ENCODE measurements around the gene ATP1A1. TPM values are rescaled to one million over a fixed set of nuclear protein-coding genes. Genes with fewer than 3 reads are reported as not detected.

Gene ATP1A1
- total and polyA plus RNA-seq, 4 experiments from 2014 or later, result 46.5 to 256 (median 163) TPM

- POLR2A ChIA-PET (ENCODE audit: partially characterized antibody), result no interaction called here
Measured at GRCh38 chr1:116425987-116426386, 52.9 kb downstream of the ATP1A1 start.

GRCh38 chr1:116426401-116426800, 53.4 kb downstream of the ATP1A1 start:
- ChIA-PET POLR2A (ENCODE audit: partially characterized antibody) (no interaction called here), CTCF (ENCODE audit: partially characterized antibody) (no interaction called here)
- DNase-seq, result no peak
- Histone ChIP-seq H3K27me3 (ENCODE audit: insufficient read depth, low read length) (no peaks in the 10 kb centered on the region), H3K9me3 (ENCODE audit: control insufficient read depth in 1 of 2, low read length in 2 of 2) (no peaks in the 10 kb centered on the region), H3K36me3 (ENCODE audit: insufficient read depth, low read length) (no peaks in the 10 kb centered on the region), H3K27ac (ENCODE audit: low read depth, low read length) (no peak overlapping the region), H3K4me1 (ENCODE audit: insufficient read depth, low read length) (no peaks in the 10 kb centered on the region), H3K4me3 (ENCODE audit: low read length in 2 of 2) (no peak overlapping the region)
- intact Hi-C loops (cut with micrococcal nuclease), result no loop called here
- Mint-ChIP-seq H3K4me3 (no peak overlapping the region), H3K9me3 (no peaks in the 10 kb centered on the region), H3K27me3 (peaks cover 0 to 1% of the 10 kb centered on the region in 2 donors), H3K27ac (no peak overlapping the region), H3K36me3 (no peaks in the 10 kb centered on the region), H3K4me1 (no peaks in the 10 kb centered on the region)

More at GRCh38 chr1:116425987-116426386, 52.9 kb downstream of the ATP1A1 start:
- H3K4me3 ChIP-seq (ENCODE audit: low read length in 2 of 2), result no peak overlapping the region
- intact Hi-C loops (cut with micrococcal nuclease), result no loop called here
- CTCF ChIA-PET (ENCODE audit: partially characterized antibody), result no interaction called here
- no peaks in the 10 kb centered on the region for H3K36me3 ChIP-seq (ENCODE audit: insufficient read depth, low read length)
- H3K9me3 ChIP-seq (ENCODE audit: control insufficient read depth in 1 of 2, low read length in 2 of 2), result no peaks in the 10 kb centered on the region
- no peak for DNase-seq
- Mint-ChIP-seq H3K9me3 (no peaks in the 10 kb centered on the region), H3K4me3 (no peak overlapping the region), H3K36me3 (no peaks in the 10 kb centered on the region), H3K27me3 (peaks cover 0 to 1% of the 10 kb centered on the region in 2 donors), H3K27ac (no peak overlapping the region), H3K4me1 (no peaks in the 10 kb centered on the region)
- H3K4me1 ChIP-seq (ENCODE audit: insufficient read depth, low read length), result no peaks in the 10 kb centered on the region
- H3K27ac ChIP-seq (ENCODE audit: low read depth, low read length), result no peak overlapping the region
- H3K27me3 ChIP-seq (ENCODE audit: insufficient read depth, low read length), result no peaks in the 10 kb centered on the region

GRCh38 chr1:116428576-116428975, 55.5 kb downstream of the ATP1A1 start:
- Histone ChIP-seq H3K4me3 (ENCODE audit: low read length in 2 of 2) (no peak overlapping the region), H3K9me3 (ENCODE audit: control insufficient read depth in 1 of 2, low read length in 2 of 2) (no peaks in the 10 kb centered on the region), H3K36me3 (ENCODE audit: insufficient read depth, low read length) (no peaks in the 10 kb centered on the region), H3K27ac (ENCODE audit: low read depth, low read length) (no peak overlapping the region), H3K4me1 (ENCODE audit: insufficient read depth, low read length) (no peaks in the 10 kb centered on the region), H3K27me3 (ENCODE audit: insufficient read depth, low read length) (no peaks in the 10 kb centered on the region)
- H3K27ac Mint-ChIP-seq, result peak overlapping the region in 1 of 7 donors; percentile 44
- H3K9me3 Mint-ChIP-seq, result no peaks in the 10 kb centered on the region
- DNase-seq, result no peak
- no peaks in the 10 kb centered on the region for H3K4me1 Mint-ChIP-seq
- H3K27me3 Mint-ChIP-seq, result peaks cover 0 to 1% of the 10 kb centered on the region in 2 donors
- intact Hi-C loops (cut with micrococcal nuclease), result no loop called here
- no peaks in the 10 kb centered on the region for H3K36me3 Mint-ChIP-seq
- CTCF ChIA-PET (ENCODE audit: partially characterized antibody), result interaction anchor here (1.0 kb wide), 1 partner anchor 55 kb away, joined by 3 read pairs; no protein-coding TSS in a partner anchor
- POLR2A ChIA-PET (ENCODE audit: partially characterized antibody), result interaction anchor here (1.6 kb wide), 1 partner anchor 10 kb away, joined by 10 read pairs; no protein-coding TSS in a partner anchor
- H3K4me3 Mint-ChIP-seq, result no peak overlapping the region

- Histone ChIP-seq H3K27ac (ENCODE audit: low read depth, low read length) (no peak overlapping the region), H3K4me3 (ENCODE audit: low read length in 2 of 2) (no peak overlapping the region), H3K9me3 (ENCODE audit: control insufficient read depth in 1 of 2, low read length in 2 of 2) (no peaks in the 10 kb centered on the region), H3K4me1 (ENCODE audit: insufficient read depth, low read length) (no peaks in the 10 kb centered on the region), H3K36me3 (ENCODE audit: insufficient read depth, low read length) (no peaks in the 10 kb centered on the region), H3K27me3 (ENCODE audit: insufficient read depth, low read length) (no peaks in the 10 kb centered on the region)
- H3K4me1 Mint-ChIP-seq, result no peaks in the 10 kb centered on the region
- no peaks in the 10 kb centered on the region for H3K36me3 Mint-ChIP-seq
- H3K9me3 Mint-ChIP-seq, result no peaks in the 10 kb centered on the region
- ChIA-PET CTCF (ENCODE audit: partially characterized antibody) (interaction anchor here (1.1 kb wide), 1 partner anchor 55 kb away, joined by 5 read pairs; no protein-coding TSS in a partner anchor), POLR2A (ENCODE audit: partially characterized antibody) (interaction anchor here (1.4 kb wide), 1 partner anchor 11 kb away, joined by 3 read pairs; no protein-coding TSS in a partner anchor)
- H3K27ac Mint-ChIP-seq, result no peak overlapping the region
- H3K27me3 Mint-ChIP-seq, result peaks cover 0 to 1% of the 10 kb centered on the region in 2 donors
- intact Hi-C loops (cut with micrococcal nuclease), result loop anchor here (10.0 kb wide), 1 partner anchor 1235 kb away; no protein-coding TSS in a partner anchor
- DNase-seq, result no peak
- no peak overlapping the region for H3K4me3 Mint-ChIP-seq
Measured at GRCh38 chr1:116429821-116430374, 56.9 kb downstream of the ATP1A1 start.

GRCh38 chr1:116431870-116432500, 58.9 kb downstream of the ATP1A1 start:
- Histone ChIP-seq H3K36me3 (ENCODE audit: insufficient read depth, low read length) (no peaks in the 10 kb centered on the region), H3K4me3 (ENCODE audit: low read length in 2 of 2) (no peak overlapping the region), H3K27me3 (ENCODE audit: insufficient read depth, low read length) (no peaks in the 10 kb centered on the region), H3K9me3 (ENCODE audit: control insufficient read depth in 1 of 2, low read length in 2 of 2) (no peaks in the 10 kb centered on the region), H3K27ac (ENCODE audit: low read depth, low read length) (no peak overlapping the region), H3K4me1 (ENCODE audit: insufficient read depth, low read length) (no peaks in the 10 kb centered on the region)
- Mint-ChIP-seq H3K27ac (no peak overlapping the region), H3K27me3 (no peaks in the 10 kb centered on the region), H3K36me3 (no peaks in the 10 kb centered on the region), H3K4me3 (no peak overlapping the region), H3K9me3 (no peaks in the 10 kb centered on the region), H3K4me1 (no peaks in the 10 kb centered on the region)
- DNase-seq, result no peak
- ChIA-PET CTCF (ENCODE audit: partially characterized antibody) (no interaction called here), POLR2A (ENCODE audit: partially characterized antibody) (interaction anchor here (2.6 kb wide), 1 partner anchor 12 kb away, joined by 6 read pairs; no protein-coding TSS in a partner anchor)
- intact Hi-C loops (cut with micrococcal nuclease), result loop anchor here (10.0 kb wide), 1 partner anchor 1233 kb away; no protein-coding TSS in a partner anchor

- no peaks in the 10 kb centered on the region for H3K9me3 ChIP-seq (ENCODE audit: control insufficient read depth in 1 of 2, low read length in 2 of 2)
- intact Hi-C loops (cut with micrococcal nuclease), result loop anchor here (10.0 kb wide), 1 partner anchor 1232 kb away; no protein-coding TSS in a partner anchor
- H3K4me3 ChIP-seq (ENCODE audit: low read length in 2 of 2), result no peak overlapping the region
- no peaks in the 10 kb centered on the region for H3K4me1 ChIP-seq (ENCODE audit: insufficient read depth, low read length)
- H3K36me3 Mint-ChIP-seq, result no peaks in the 10 kb centered on the region
- DNase-seq, result no peak
- H3K27me3 ChIP-seq (ENCODE audit: insufficient read depth, low read length), result no peaks in the 10 kb centered on the region
- no peaks in the 10 kb centered on the region for H3K4me1 Mint-ChIP-seq
- H3K27me3 Mint-ChIP-seq, result no peaks in the 10 kb centered on the region
- ChIA-PET POLR2A (ENCODE audit: partially characterized antibody) (interaction anchor here (2.6 kb wide), 1 partner anchor 13 kb away, joined by 6 read pairs; no protein-coding TSS in a partner anchor), CTCF (ENCODE audit: partially characterized antibody) (no interaction called here)
- H3K27ac Mint-ChIP-seq, result no peak overlapping the region
- no peak overlapping the region for H3K4me3 Mint-ChIP-seq
- no peak overlapping the region for H3K27ac ChIP-seq (ENCODE audit: low read depth, low read length)
- no peaks in the 10 kb centered on the region for H3K9me3 Mint-ChIP-seq
- no peaks in the 10 kb centered on the region for H3K36me3 ChIP-seq (ENCODE audit: insufficient read depth, low read length)
Measured at GRCh38 chr1:116432655-116433265, 59.7 kb downstream of the ATP1A1 start.

Measured in CD4-positive, alpha-beta memory T cell (primary cell).